Chondrocyte (in vitro differentiated cells): ENCODE results near the gene LDAH. TPM values are rescaled to one million over a fixed set of nuclear protein-coding genes. Genes with fewer than 3 reads are reported as not detected.

Experiments
- DNase-seq: peaks from one replicate; pipeline ENCODE4 v3.0.0; 2021; ENCODE audit warnings: mixed read lengths, low spot score
- H3K27ac Mint-ChIP-seq: one replicate; pipeline ENCODE4 v1.8.0; 2021; ENCODE audit warnings: mild to moderate bottlenecking, moderate library complexity, mixed read lengths; ENCODE audit not compliant: unreplicated experiment
- H3K27me3 Mint-ChIP-seq: 2 replicates; pipeline ENCODE4 v1.8.0; 2021; ENCODE audit warnings: low read depth, mixed read lengths
- H3K36me3 Mint-ChIP-seq: 2 replicates; pipeline ENCODE4 v1.8.0; 2021; ENCODE audit warnings: low read depth, mixed read lengths
- H3K4me1 Mint-ChIP-seq: 2 replicates; pipeline ENCODE4 v1.8.0; 2021; ENCODE audit warnings: low read depth, mild to moderate bottlenecking, mixed read lengths
- H3K4me3 Mint-ChIP-seq: one replicate; pipeline ENCODE4 v1.8.0; 2021; ENCODE audit warnings: mild to moderate bottlenecking, moderate library complexity, mixed read lengths; ENCODE audit not compliant: unreplicated experiment
- H3K9me3 Mint-ChIP-seq: 2 replicates; pipeline ENCODE4 v1.8.0; 2021; ENCODE audit warnings: low read depth, mixed read lengths
- CTCF ChIP-seq: fragments of 200-600 bp; sonication (generic); IDR thresholded peaks from 2 replicates; pipeline ENCODE4 v1.5.0; 2021; ENCODE audit warnings: antibody characterized with exemption, mild to moderate bottlenecking, moderate library complexity
- total RNA-seq: library from RNA; stranded (reverse); gene quantifications from 3 replicates; pipeline ENCODE4 v1.2.1, GENCODE V29; 2021

LDAH gene
- total RNA-seq, 1 donor from 2014 or later, result 18.1 TPM

GRCh38 chr2:20669562-20670314, 153.2 kb downstream of the LDAH start:
- Mint-ChIP-seq H3K27me3 (peaks cover 20% of the 10 kb centered on the region), H3K4me3 (peak overlapping the region; percentile 79), H3K36me3 (peaks cover 7% of the 10 kb centered on the region), H3K9me3 (no peaks in the 10 kb centered on the region), H3K27ac (no peak overlapping the region), H3K4me1 (peaks cover 64% of the 10 kb centered on the region)
- no peak for TF ChIP-seq CTCF
- DNase-seq, result no peak

- H3K9me3 Mint-ChIP-seq, result no peaks in the 10 kb centered on the region
- no peak overlapping the region for H3K27ac Mint-ChIP-seq
- H3K4me1 Mint-ChIP-seq, result peaks cover 56% of the 10 kb centered on the region
- H3K4me3 Mint-ChIP-seq, result peak overlapping the region; percentile 79
- no peak for DNase-seq
- peaks cover 7% of the 10 kb centered on the region for H3K36me3 Mint-ChIP-seq
- no peak for TF ChIP-seq CTCF
- H3K27me3 Mint-ChIP-seq, result peaks cover 25% of the 10 kb centered on the region
Measured at GRCh38 chr2:20668871-20669475, 153.9 kb downstream of the LDAH start.

- peaks cover 29% of the 10 kb centered on the region for H3K27me3 Mint-ChIP-seq
- DNase-seq, result no peak
- peaks cover 51% of the 10 kb centered on the region for H3K4me1 Mint-ChIP-seq
- H3K36me3 Mint-ChIP-seq, result peaks cover 7% of the 10 kb centered on the region
- no peaks in the 10 kb centered on the region for H3K9me3 Mint-ChIP-seq
- peak overlapping the region; percentile 13 for H3K27ac Mint-ChIP-seq
- no peak for TF ChIP-seq CTCF
- peak overlapping the region; percentile 79 for H3K4me3 Mint-ChIP-seq
Measured at GRCh38 chr2:20668451-20668850, 154.4 kb downstream of the LDAH start.

GRCh38 chr2:20667531-20668401, 155.1 kb downstream of the LDAH start:
- H3K4me3 Mint-ChIP-seq, result peak overlapping the region; percentile 79

More at GRCh38 chr2:20667531-20668401, 155.1 kb downstream of the LDAH start:
- no peak for TF ChIP-seq CTCF
- no peak for DNase-seq
- Mint-ChIP-seq H3K9me3 (no peaks in the 10 kb centered on the region), H3K36me3 (peaks cover 6% of the 10 kb centered on the region), H3K27ac (peak overlapping the region; percentile 13), H3K4me1 (peaks cover 45% of the 10 kb centered on the region), H3K27me3 (peaks cover 29% of the 10 kb centered on the region)
